ENCODE measurements around the gene ELP4.
"Not testable (repeated sequence)": the region's sequence is repeated elsewhere in the genome, so short reads cannot be mapped to it uniquely, and the experiment has no call there.

Gene ELP4

DNA sequence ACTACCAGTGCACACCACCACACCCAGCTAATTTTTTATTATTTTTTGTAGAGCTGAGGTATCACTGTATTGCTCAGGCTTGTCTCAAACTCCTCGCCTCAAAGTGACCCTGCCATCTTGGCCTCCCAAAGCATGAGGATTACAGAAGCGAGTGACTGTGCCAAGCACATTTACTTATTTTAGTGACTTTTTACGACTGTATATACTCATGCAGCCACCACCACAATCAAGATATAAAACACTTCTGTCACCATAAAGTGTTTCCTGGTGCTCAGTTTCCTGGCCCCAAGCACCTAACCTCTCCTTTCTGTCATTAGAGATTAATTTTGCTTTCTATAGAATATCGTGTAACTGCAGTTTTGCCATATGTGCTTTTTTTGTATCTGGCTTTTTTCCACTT, 25.9 kb downstream of the ELP4 start:
- H3K4me3 ChIP-seq (ENCODE audit: low read depth, low read length): no peak overlapping the region
- DNase-seq (ENCODE audit: low read depth): no peak
- TF ChIP-seq, protein P1, sequence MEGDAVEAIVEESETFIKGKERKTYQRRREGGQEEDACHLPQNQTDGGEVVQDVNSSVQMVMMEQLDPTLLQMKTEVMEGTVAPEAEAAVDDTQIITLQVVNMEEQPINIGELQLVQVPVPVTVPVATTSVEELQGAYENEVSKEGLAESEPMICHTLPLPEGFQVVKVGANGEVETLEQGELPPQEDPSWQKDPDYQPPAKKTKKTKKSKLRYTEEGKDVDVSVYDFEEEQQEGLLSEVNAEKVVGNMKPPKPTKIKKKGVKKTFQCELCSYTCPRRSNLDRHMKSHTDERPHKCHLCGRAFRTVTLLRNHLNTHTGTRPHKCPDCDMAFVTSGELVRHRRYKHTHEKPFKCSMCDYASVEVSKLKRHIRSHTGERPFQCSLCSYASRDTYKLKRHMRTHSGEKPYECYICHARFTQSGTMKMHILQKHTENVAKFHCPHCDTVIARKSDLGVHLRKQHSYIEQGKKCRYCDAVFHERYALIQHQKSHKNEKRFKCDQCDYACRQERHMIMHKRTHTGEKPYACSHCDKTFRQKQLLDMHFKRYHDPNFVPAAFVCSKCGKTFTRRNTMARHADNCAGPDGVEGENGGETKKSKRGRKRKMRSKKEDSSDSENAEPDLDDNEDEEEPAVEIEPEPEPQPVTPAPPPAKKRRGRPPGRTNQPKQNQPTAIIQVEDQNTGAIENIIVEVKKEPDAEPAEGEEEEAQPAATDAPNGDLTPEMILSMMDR (conservative IDR thresholded peaks at IDR 0.05; ENCODE audit: low read depth, low read length): no peak

- TF ChIP-seq, protein P1 (conservative IDR thresholded peaks at IDR 0.05; ENCODE audit: low read depth, low read length): no peak
- no peak for DNase-seq (ENCODE audit: low read depth)
These were observed 33.3 kb downstream of the ELP4 start for GRCh38 chr11:31542862-31543261.

DNA sequence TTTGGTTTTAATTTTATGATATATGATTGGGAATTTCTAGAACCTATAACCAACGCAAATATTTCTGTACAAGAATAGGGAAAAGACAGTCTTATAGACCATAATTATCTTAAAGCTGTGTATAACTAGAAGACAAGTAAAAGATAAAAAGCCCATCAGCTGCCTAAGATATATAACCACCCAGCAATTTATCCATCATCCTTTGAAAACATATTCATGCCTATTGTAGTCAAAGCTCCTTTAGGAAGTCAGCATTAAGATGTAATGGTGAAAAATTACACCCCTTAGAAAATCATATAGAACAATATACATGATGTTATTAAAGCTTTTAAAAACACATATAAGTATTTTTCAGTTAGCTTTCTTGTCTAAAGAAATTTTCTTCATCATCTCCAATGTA, 46.4 kb downstream of the ELP4 start:
- no peak for DNase-seq (ENCODE audit: low read depth)
- no peak overlapping the region for H3K4me3 ChIP-seq (ENCODE audit: low read depth, low read length)
- TF ChIP-seq, protein P1 (conservative IDR thresholded peaks at IDR 0.05; ENCODE audit: low read depth, low read length): no peak

More at GRCh38 chr11:31542862-31543261, 33.3 kb downstream of the ELP4 start:
- H3K4me3 ChIP-seq (ENCODE audit: low read depth, low read length): no peak overlapping the region

GRCh38 chr11:31558001-31558400, 48.4 kb downstream of the ELP4 start:
- peak; percentile 56 for DNase-seq (ENCODE audit: low read depth)
- TF ChIP-seq, protein P1 (conservative IDR thresholded peaks at IDR 0.05; ENCODE audit: low read depth, low read length): no peak
- no peak overlapping the region for H3K4me3 ChIP-seq (ENCODE audit: low read depth, low read length)

DNA sequence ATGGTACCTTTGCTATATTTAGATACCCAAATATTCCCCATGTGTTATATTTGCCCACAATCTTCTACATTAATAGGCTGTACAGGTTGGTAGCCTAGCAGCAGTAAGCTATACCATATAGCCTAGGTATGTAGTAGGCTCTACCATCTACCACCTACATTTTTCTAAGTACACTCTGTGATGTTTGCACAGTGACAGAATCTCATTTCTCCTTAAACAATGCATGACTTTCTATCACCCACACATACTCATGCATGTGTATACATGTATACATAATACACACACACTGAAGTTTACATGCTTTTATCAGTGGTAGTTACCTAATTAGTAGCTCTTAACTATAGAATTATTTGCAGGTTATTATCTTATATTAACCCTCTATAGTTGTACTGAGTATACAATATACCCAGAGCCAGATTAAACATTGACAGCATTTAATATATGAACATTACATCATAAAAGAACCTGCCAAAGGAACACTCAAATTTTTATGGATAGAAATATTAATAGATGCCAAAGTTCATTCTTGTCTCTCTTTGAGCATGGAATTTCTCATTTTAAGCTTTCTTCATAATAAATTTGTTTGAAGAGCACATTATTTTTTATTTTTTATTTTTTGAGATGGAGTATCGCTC, 51.4 kb downstream of the ELP4 start:
- H3K4me3 ChIP-seq (ENCODE audit: low read depth, low read length): no peak overlapping the region
- TF ChIP-seq, protein P1 (conservative IDR thresholded peaks at IDR 0.05; ENCODE audit: low read depth, low read length): no peak
- no peak for DNase-seq (ENCODE audit: low read depth)

- not testable (repeated sequence) for H3K4me3 ChIP-seq (ENCODE audit: low read depth, low read length); DNase-seq (ENCODE audit: low read depth)
These were observed 55.0 kb downstream of the ELP4 start for GRCh38 chr11:31564517-31564916.

GRCh38 chr11:31574133-31574532, 64.6 kb downstream of the ELP4 start:
- not testable (repeated sequence) for DNase-seq (ENCODE audit: low read depth); H3K4me3 ChIP-seq (ENCODE audit: low read depth, low read length)

GRCh38 chr11:31575764-31576163, 66.2 kb downstream of the ELP4 start:
- not testable (repeated sequence) for H3K4me3 ChIP-seq (ENCODE audit: low read depth, low read length); DNase-seq (ENCODE audit: low read depth)

- not testable (repeated sequence) for DNase-seq (ENCODE audit: low read depth)
These were observed 69.8 kb downstream of the ELP4 start for GRCh38 chr11:31579412-31579811.

More at GRCh38 chr11:31579412-31579811, 69.8 kb downstream of the ELP4 start:
- H3K4me3 ChIP-seq (ENCODE audit: low read depth, low read length): not testable (repeated sequence)
